ENCODE results near the gene CCDC137. TPM values are rescaled to one million over a fixed set of nuclear protein-coding genes. Genes with fewer than 3 reads are reported as not detected.

Gene CCDC137
- polyA plus RNA-seq, 1 donor from 2014 or later, result 12.2 TPM

DNA sequence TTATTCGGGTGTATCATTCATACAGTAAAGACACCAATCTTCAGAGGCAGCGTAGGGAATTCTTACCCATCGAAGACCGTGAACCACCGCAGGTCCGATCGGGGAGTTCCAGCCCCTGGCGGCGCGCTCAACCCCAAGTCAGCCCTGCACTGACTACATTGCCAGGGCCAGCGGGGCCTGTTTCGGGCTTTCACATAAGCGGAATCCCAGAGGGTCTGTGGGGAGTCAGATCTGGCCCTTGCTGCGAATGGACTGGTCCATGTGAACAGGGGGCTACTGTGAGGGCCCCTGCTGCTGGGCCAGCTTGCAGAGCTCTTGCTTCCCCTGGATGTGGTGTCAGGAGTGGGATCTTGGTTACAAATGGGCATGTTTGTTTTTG is 17.8 kb upstream of the CCDC137 start:
- TF ChIP-seq TAF1 (IDR thresholded peaks at IDR 0.05; ENCODE audit: low read depth) (no peak), MXI1 (conservative IDR thresholded peaks at IDR 0.05; ENCODE audit: poor library complexity, severe bottlenecking) (no peak), SMC3 (conservative IDR thresholded peaks at IDR 0.05; ENCODE audit: poor library complexity) (no peak), CTCF (IDR thresholded peaks at IDR 0.05; ENCODE audit: poor library complexity, severe bottlenecking) (no peak), POLR2AphosphoS5 (IDR thresholded peaks at IDR 0.05) (no peak), RAD21 (conservative IDR thresholded peaks at IDR 0.05) (no peak), EP300 (conservative IDR thresholded peaks at IDR 0.05; ENCODE audit: poor library complexity, severe bottlenecking) (no peak), EZH2 (IDR thresholded peaks at IDR 0.05; ENCODE audit: borderline replicate concordance, insufficient read depth, low read length, poor library complexity, severe bottlenecking) (no peak)
- TF ChIP-seq, protein P1, sequence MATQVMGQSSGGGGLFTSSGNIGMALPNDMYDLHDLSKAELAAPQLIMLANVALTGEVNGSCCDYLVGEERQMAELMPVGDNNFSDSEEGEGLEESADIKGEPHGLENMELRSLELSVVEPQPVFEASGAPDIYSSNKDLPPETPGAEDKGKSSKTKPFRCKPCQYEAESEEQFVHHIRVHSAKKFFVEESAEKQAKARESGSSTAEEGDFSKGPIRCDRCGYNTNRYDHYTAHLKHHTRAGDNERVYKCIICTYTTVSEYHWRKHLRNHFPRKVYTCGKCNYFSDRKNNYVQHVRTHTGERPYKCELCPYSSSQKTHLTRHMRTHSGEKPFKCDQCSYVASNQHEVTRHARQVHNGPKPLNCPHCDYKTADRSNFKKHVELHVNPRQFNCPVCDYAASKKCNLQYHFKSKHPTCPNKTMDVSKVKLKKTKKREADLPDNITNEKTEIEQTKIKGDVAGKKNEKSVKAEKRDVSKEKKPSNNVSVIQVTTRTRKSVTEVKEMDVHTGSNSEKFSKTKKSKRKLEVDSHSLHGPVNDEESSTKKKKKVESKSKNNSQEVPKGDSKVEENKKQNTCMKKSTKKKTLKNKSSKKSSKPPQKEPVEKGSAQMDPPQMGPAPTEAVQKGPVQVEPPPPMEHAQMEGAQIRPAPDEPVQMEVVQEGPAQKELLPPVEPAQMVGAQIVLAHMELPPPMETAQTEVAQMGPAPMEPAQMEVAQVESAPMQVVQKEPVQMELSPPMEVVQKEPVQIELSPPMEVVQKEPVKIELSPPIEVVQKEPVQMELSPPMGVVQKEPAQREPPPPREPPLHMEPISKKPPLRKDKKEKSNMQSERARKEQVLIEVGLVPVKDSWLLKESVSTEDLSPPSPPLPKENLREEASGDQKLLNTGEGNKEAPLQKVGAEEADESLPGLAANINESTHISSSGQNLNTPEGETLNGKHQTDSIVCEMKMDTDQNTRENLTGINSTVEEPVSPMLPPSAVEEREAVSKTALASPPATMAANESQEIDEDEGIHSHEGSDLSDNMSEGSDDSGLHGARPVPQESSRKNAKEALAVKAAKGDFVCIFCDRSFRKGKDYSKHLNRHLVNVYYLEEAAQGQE (IDR thresholded peaks at IDR 0.05; ENCODE audit: borderline replicate concordance), result no peak

DNA sequence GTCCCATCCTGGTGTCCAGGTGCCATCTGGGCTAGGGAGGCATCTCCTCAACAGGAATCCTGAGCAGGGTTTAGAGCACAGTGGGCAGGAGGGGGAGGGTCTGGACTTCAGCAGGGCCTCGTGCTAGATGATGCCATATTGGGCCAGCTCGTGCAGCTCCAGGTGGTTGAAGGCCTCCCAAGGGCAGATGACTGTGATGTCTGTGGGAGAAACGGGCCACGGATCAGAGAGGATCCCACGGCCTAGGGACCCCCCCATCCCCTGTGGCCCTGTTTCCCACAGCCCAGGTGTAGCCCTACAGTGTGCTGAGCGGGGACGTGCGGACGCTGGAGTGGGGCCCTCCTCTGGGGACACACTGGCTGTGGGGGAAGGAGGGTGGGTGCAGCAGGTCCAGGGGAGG is 15.6 kb upstream of the CCDC137 start:
- Histone ChIP-seq H4K20me1 (ENCODE audit: insufficient read depth) (no peaks in the 10 kb centered on the region), H3K4me3 (ENCODE audit: low read length) (no peak overlapping the region), H3K9me3 (ENCODE audit: low read length) (peaks cover 7% of the 10 kb centered on the region), H3K27ac (ENCODE audit: low read length) (no peak overlapping the region), H3K27me3 (ENCODE audit: insufficient read depth, low read depth, low read length) (peaks cover 11% of the 10 kb centered on the region), H3K36me3 (ENCODE audit: insufficient read depth, low read length) (no peaks in the 10 kb centered on the region), H3F3A (ENCODE audit: insufficient read depth, low read length, poor library complexity, severe bottlenecking) (no peaks in the 10 kb centered on the region), H3K4me2 (ENCODE audit: low read length) (no peak overlapping the region), H3K9me2 (ENCODE audit: insufficient read depth, low read length) (no peaks in the 10 kb centered on the region), H3K9ac (ENCODE audit: low read length) (no peak overlapping the region), H2AFZ (ENCODE audit: low read depth, low read length) (no peak overlapping the region), H3K79me2 (replicated peaks; ENCODE audit: insufficient read depth, low read length) (no peaks in the 10 kb centered on the region)
- TF ChIP-seq EP300 (conservative IDR thresholded peaks at IDR 0.05; ENCODE audit: poor library complexity, severe bottlenecking), result no peak
- TF ChIP-seq EZH2 (IDR thresholded peaks at IDR 0.05; ENCODE audit: borderline replicate concordance, insufficient read depth, low read length, poor library complexity, severe bottlenecking), result no peak
- no peak for TF ChIP-seq SMC3 (conservative IDR thresholded peaks at IDR 0.05; ENCODE audit: poor library complexity)
- no peak for TF ChIP-seq MXI1 (conservative IDR thresholded peaks at IDR 0.05; ENCODE audit: poor library complexity, severe bottlenecking)
- no peak for TF ChIP-seq POLR2AphosphoS5 (IDR thresholded peaks at IDR 0.05)
- TF ChIP-seq TAF1 (IDR thresholded peaks at IDR 0.05; ENCODE audit: low read depth), result no peak
- TF ChIP-seq, protein P1 (IDR thresholded peaks at IDR 0.05; ENCODE audit: borderline replicate concordance), result no peak
- TF ChIP-seq CTCF (IDR thresholded peaks at IDR 0.05; ENCODE audit: poor library complexity, severe bottlenecking), result no peak
- no peak for TF ChIP-seq RAD21 (conservative IDR thresholded peaks at IDR 0.05)

More for the DNA sequence above, 17.8 kb upstream of the CCDC137 start:
- Histone ChIP-seq H3K4me2 (ENCODE audit: low read length) (no peak overlapping the region), H2AFZ (ENCODE audit: low read depth, low read length) (no peak overlapping the region), H3K36me3 (ENCODE audit: insufficient read depth, low read length) (no peaks in the 10 kb centered on the region), H3K9me3 (ENCODE audit: low read length) (peaks cover 7% of the 10 kb centered on the region), H3F3A (ENCODE audit: insufficient read depth, low read length, poor library complexity, severe bottlenecking) (no peaks in the 10 kb centered on the region), H4K20me1 (ENCODE audit: insufficient read depth) (no peaks in the 10 kb centered on the region), H3K9ac (ENCODE audit: low read length) (no peak overlapping the region), H3K9me2 (ENCODE audit: insufficient read depth, low read length) (no peaks in the 10 kb centered on the region), H3K79me2 (replicated peaks; ENCODE audit: insufficient read depth, low read length) (no peaks in the 10 kb centered on the region), H3K27me3 (ENCODE audit: insufficient read depth, low read depth, low read length) (peaks cover 11% of the 10 kb centered on the region), H3K4me3 (ENCODE audit: low read length) (no peak overlapping the region), H3K27ac (ENCODE audit: low read length) (no peak overlapping the region)
